OCI-LY3 (cell line): ENCODE measurements around the gene LAPTM5.
A peak's percentile ranks its signal among the peaks of the same experiment; 100 is the strongest.

Experiments used
- H2AFZ ChIP-seq: fragments of 200-600, 300-600 bp; shearing (Covaris generic); 2 replicates; pipeline ENCODE4 v1.6.0; 2014; ENCODE audit warnings: antibody characterized with exemption, low read depth, low read length
- H3K27ac ChIP-seq: fragments of 200-600, 300-600 bp; sonication (generic); 2 replicates; pipeline ENCODE4 v1.5.1; 2014; ENCODE audit warnings: mild to moderate bottlenecking, low read length, moderate library complexity, mixed read lengths
- H3K27me3 ChIP-seq: fragments of 200-600, 300-600 bp; sonication (generic); 2 replicates; pipeline ENCODE4 v1.6.1; 2014; ENCODE audit warnings: low read depth, low read length, mixed read lengths
- H3K36me3 ChIP-seq: fragments of 200-600, 300-600 bp; sonication (generic); replicated peaks from 2 replicates; pipeline ENCODE3; 2014; ENCODE audit warnings: low read depth, low read length, mixed read lengths
- H3K4me1 ChIP-seq: fragments of 300-600, 200-600 bp; sonication (generic); 2 replicates; pipeline ENCODE4 v1.6.1; 2014; ENCODE audit warnings: low read length, mixed read lengths
- H3K4me2 ChIP-seq: fragments of 200-600, 300-600 bp; sonication (generic); 2 replicates; pipeline ENCODE4 v1.6.1; 2014; ENCODE audit warnings: low read length, mixed read lengths
- H3K4me3 ChIP-seq: fragments of 300-600, 200-600 bp; sonication (generic); 2 replicates; pipeline ENCODE4 v1.5.1; 2014; ENCODE audit warnings: antibody characterized with exemption, mild to moderate bottlenecking, low read length, moderate library complexity
- H3K79me2 ChIP-seq: fragments of 300-600, 200-600 bp; shearing (Covaris generic); 2 replicates; pipeline ENCODE4 v1.6.1; 2014; ENCODE audit warnings: mild to moderate bottlenecking, low read length, mixed read lengths
- H3K9ac ChIP-seq: fragments of 300-600, 200-600 bp; shearing (Covaris generic); 2 replicates; pipeline ENCODE4 v1.6.0; 2014; ENCODE audit warnings: mild to moderate bottlenecking, low read length, moderate library complexity
- H3K9me3 ChIP-seq: fragments of 200-600, 300-600 bp; shearing (Covaris generic); 2 replicates; pipeline ENCODE4 v1.6.1; 2014; ENCODE audit warnings: low read length, mixed read lengths; ENCODE audit not compliant: insufficient read depth
- H4K20me1 ChIP-seq: fragments of 200-600, 300-600 bp; sonication (generic); 2 replicates; pipeline ENCODE4 v1.6.1; 2016; ENCODE audit warnings: low read length, mixed read lengths; ENCODE audit not compliant: insufficient read depth
- EZH2phosphoT487 ChIP-seq: fragments of 200-600 bp; shearing (Covaris generic); IDR thresholded peaks from 2 replicates; pipeline ENCODE4 v1.6.1; 2018; ENCODE audit warnings: antibody characterized with exemption, mixed run types, low read depth
- TF ChIP-seq, protein P1 (sequence below): fragments of 200-600, 300-600 bp; sonication (generic); IDR thresholded peaks from 2 replicates; pipeline ENCODE4 v1.5.1; 2014; ENCODE audit warnings: antibody characterized with exemption, low read length, low read depth

Gene LAPTM5

DNA sequence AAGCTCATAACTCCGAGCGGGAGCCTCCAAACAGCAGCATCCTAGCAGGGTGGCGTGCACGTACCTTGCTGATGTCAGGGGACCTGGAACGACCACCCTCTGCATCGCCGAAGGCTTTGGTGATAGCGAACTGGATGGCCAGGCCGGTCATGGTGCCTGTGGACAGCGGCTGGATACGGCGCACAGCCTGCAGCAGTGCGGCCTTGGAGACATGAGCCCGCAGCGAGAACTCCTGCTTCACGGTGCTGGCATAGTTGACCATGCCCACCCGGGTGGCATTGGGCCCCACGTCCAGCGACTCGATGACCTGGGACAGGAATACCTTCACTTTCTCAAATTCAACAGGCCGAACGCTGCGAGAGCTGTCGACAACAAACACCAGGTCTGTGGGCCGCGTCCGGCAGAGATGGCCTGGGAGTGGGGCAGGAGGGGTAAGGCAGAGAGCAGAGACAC is 36.2 kb downstream of the LAPTM5 start:
- no peaks in the 10 kb centered on the region for H4K20me1 ChIP-seq

DNA sequence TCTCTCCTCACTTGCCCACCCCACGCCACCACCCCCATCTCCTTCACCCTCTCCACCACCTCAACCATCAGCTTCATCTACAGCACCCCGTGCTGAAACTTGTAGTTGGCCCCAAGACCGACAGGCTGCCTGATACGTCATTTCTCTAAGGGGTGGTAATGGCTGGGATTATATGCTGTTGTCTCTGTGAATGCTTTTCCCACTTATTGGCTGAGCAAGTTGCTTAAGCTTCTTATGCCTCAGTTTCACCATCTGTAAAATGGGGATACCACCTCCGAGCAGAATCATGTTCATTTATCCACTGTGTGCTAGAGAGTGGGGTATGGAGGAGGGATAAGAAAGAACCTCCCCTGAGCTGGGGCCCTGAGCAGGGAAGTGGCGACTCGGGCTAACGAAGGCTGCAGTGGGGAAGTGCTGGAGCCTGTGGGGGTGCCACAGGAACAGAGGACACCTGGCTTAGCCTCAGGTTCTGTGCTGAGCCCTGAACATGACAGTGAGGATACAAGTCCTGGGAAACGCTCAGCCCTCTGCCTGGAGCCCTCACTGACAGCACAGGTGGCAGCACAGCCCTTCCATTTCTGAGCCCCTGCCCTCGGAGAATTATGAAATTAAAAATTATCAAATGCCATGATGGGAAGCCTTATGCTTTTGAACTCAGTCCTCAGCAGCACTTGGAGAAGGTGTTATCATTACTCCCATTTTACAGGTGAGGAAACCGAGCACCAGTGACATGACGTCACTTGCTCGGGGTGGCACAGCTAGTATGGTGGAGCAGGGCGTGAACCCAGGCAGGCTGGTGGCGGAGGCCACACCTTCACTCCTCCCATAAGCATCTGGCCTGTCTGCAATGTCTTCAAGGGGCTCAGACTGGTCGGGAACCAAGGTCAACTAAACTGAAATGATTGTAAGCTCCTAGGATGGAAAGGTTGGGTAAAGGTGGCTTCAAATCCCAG is 37.0 kb downstream of the LAPTM5 start:
- H4K20me1 ChIP-seq: no peaks in the 10 kb centered on the region
- 0 out of 2 replicates have a peak overlapping the region, but pooled peaks have one; percentile 99 for H3K4me3 ChIP-seq

More for the DNA sequence above, 36.2 kb downstream of the LAPTM5 start:
- Histone ChIP-seq H3K9ac (no peak overlapping the region), H3K4me2 (no peak overlapping the region), H2AFZ (no peak overlapping the region), H3K9me3 (no peaks in the 10 kb centered on the region), H3K27me3 (no peaks in the 10 kb centered on the region), H3K27ac (no peak overlapping the region), H3K4me1 (peaks cover 16% of the 10 kb centered on the region), H3K36me3 (no peaks in the 10 kb centered on the region), H3K79me2 (no peaks in the 10 kb centered on the region), H3K4me3 (no peak overlapping the region)
- TF ChIP-seq, protein P1, sequence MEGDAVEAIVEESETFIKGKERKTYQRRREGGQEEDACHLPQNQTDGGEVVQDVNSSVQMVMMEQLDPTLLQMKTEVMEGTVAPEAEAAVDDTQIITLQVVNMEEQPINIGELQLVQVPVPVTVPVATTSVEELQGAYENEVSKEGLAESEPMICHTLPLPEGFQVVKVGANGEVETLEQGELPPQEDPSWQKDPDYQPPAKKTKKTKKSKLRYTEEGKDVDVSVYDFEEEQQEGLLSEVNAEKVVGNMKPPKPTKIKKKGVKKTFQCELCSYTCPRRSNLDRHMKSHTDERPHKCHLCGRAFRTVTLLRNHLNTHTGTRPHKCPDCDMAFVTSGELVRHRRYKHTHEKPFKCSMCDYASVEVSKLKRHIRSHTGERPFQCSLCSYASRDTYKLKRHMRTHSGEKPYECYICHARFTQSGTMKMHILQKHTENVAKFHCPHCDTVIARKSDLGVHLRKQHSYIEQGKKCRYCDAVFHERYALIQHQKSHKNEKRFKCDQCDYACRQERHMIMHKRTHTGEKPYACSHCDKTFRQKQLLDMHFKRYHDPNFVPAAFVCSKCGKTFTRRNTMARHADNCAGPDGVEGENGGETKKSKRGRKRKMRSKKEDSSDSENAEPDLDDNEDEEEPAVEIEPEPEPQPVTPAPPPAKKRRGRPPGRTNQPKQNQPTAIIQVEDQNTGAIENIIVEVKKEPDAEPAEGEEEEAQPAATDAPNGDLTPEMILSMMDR: no peak
- no peak for TF ChIP-seq EZH2phosphoT487

DNA sequence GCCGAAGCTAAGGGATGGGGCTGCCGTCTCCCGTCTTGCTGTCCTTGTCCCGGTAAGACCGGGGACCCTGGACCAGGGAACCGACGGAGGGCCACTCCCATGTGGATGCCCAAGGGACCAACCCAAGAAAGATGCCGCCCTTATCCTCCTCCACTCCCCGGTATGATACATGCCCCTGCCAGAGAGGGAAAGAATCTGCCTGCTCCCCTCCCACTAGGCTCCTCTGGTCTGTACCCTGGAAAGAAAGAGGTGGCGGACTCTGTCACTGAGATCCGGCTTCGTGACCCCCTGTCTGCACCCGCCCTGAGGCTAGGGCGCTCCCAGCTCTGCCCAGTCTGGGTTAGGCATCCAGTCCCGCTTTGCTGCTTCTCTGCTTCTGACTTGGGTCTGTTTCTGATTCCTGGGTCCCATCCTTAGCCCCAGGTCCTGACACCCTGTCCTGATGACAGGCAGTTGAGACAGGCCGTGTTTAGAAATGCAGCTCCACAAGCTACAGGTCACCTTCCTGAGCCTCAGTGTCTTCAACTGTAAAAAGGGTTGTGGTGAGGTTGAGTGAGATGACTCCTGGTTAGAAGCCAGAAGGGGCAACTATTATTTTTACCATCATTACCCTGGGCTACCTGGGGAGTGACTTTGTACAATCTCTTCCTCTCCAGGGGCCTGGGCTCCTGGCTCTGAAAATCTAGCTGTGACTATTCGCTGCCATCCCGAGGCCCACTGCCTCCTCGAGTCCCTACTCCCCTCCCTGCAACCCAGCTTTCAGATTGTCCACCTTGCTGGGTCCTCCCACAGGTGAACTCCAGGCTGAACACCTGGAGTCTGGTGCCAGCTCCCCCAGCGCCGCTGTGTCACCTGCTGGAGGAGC is 37.9 kb downstream of the LAPTM5 start:
- no peaks in the 10 kb centered on the region for H3K36me3 ChIP-seq
- peak overlapping the region; percentile 99 for H3K4me3 ChIP-seq
- no peak for TF ChIP-seq EZH2phosphoT487
- TF ChIP-seq, protein P1: no peak
- no peak overlapping the region for H3K27ac ChIP-seq
- H4K20me1 ChIP-seq: no peaks in the 10 kb centered on the region
- no peaks in the 10 kb centered on the region for H3K9me3 ChIP-seq
- peaks cover 16% of the 10 kb centered on the region for H3K4me1 ChIP-seq
- no peaks in the 10 kb centered on the region for H3K79me2 ChIP-seq
- peak overlapping the region; percentile 96 for H3K4me2 ChIP-seq
- no peak overlapping the region for H2AFZ ChIP-seq
- no peaks in the 10 kb centered on the region for H3K27me3 ChIP-seq
- peak overlapping the region; percentile 93 for H3K9ac ChIP-seq

More for the DNA sequence above, 37.0 kb downstream of the LAPTM5 start:
- H2AFZ ChIP-seq: no peak overlapping the region
- H3K4me1 ChIP-seq: peaks cover 16% of the 10 kb centered on the region
- H3K36me3 ChIP-seq: no peaks in the 10 kb centered on the region
- no peaks in the 10 kb centered on the region for H3K27me3 ChIP-seq
- no peaks in the 10 kb centered on the region for H3K9me3 ChIP-seq
- peak overlapping the region; percentile 96 for H3K4me2 ChIP-seq
- TF ChIP-seq, protein P1: no peak
- TF ChIP-seq EZH2phosphoT487: no peak
- no peak overlapping the region for H3K27ac ChIP-seq
- no peak overlapping the region for H3K9ac ChIP-seq
- no peaks in the 10 kb centered on the region for H3K79me2 ChIP-seq
